Loucy (cell line): ENCODE results near the gene IGFL4.

Source experiments
- H2AFZ ChIP-seq: fragments of 200-600 bp; sonication (generic); 2 replicates; pipeline ENCODE4 v1.6.0; 2016; ENCODE audit warnings: antibody characterized with exemption, mild to moderate bottlenecking, low read length, moderate library complexity
- H3F3A ChIP-seq: fragments of 200-600 bp; 2 replicates; pipeline ENCODE4 v1.6.0; 2016; ENCODE audit warnings: antibody characterized with exemption, low read depth, mild to moderate bottlenecking
- H3K27me3 ChIP-seq: fragments of 200-600 bp; sonication (generic); 2 replicates; pipeline ENCODE4 v1.6.1; 2014; ENCODE audit warnings: low read length, mild to moderate bottlenecking; ENCODE audit not compliant: insufficient read depth, poor library complexity, severe bottlenecking
- H3K36me3 ChIP-seq: fragments of 200-600 bp; sonication (generic); 2 replicates; pipeline ENCODE4 v1.6.1; 2016; ENCODE audit warnings: low read length; ENCODE audit not compliant: insufficient read depth
- H3K4me1 ChIP-seq: fragments of 200-600 bp; sonication (generic); 2 replicates; pipeline ENCODE4 v1.5.1; 2014; ENCODE audit warnings: low read length, mild to moderate bottlenecking; ENCODE audit not compliant: insufficient read depth, poor library complexity, severe bottlenecking
- H3K4me2 ChIP-seq: fragments of 200-600 bp; sonication (generic); 2 replicates; pipeline ENCODE4 v1.6.0; 2014; ENCODE audit warnings: antibody characterized with exemption, low read length, low read depth, mild to moderate bottlenecking; ENCODE audit not compliant: poor library complexity, severe bottlenecking
- H3K4me3 ChIP-seq: fragments of 200-600 bp; sonication (generic); 2 replicates; pipeline ENCODE4 v1.5.1; 2014; ENCODE audit warnings: low read length, mild to moderate bottlenecking, mixed read lengths; ENCODE audit not compliant: poor library complexity, severe bottlenecking
- H3K79me2 ChIP-seq: fragments of 200-600 bp; sonication (generic); 2 replicates; pipeline ENCODE4 v1.6.1; 2014; ENCODE audit warnings: low read length; ENCODE audit not compliant: insufficient read depth
- H3K9ac ChIP-seq: fragments of 200-600 bp; sonication (generic); 2 replicates; pipeline ENCODE4 v1.6.0; 2014; ENCODE audit warnings: mild to moderate bottlenecking, low read depth, low read length, moderate library complexity; ENCODE audit not compliant: poor library complexity, severe bottlenecking
- H3K9me2 ChIP-seq: fragments of 200-600 bp; sonication (generic); replicated peaks from 2 replicates; pipeline ENCODE4 v1.6.1; 2016; ENCODE audit warnings: low read depth, low read length, mixed read lengths
- H3K9me3 ChIP-seq: fragments of 200-600 bp; sonication (generic); 2 replicates; pipeline ENCODE4 v1.6.1; 2014; ENCODE audit warnings: mild to moderate bottlenecking, antibody characterized with exemption, low read length, low read depth; ENCODE audit not compliant: insufficient read depth
- H4K20me1 ChIP-seq: fragments of 200-600 bp; sonication (generic); 2 replicates; pipeline ENCODE4 v1.6.0; 2014; ENCODE audit warnings: antibody characterized with exemption, low read length, mild to moderate bottlenecking; ENCODE audit not compliant: insufficient read depth, poor library complexity, severe bottlenecking
- CTCF ChIP-seq: fragments of 200-600 bp; sonication (generic); conservative IDR thresholded peaks from 2 replicates; pipeline ENCODE4 v1.5.1; 2014; ENCODE audit warnings: mild to moderate bottlenecking, antibody characterized with exemption, low read length
- EZH2phosphoT487 ChIP-seq: fragments of 200-600 bp; IDR thresholded peaks from 2 replicates; pipeline ENCODE4 v1.6.1; 2018; ENCODE audit warnings: antibody characterized with exemption, mild to moderate bottlenecking, moderate library complexity, borderline replicate concordance

Gene IGFL4

DNA sequence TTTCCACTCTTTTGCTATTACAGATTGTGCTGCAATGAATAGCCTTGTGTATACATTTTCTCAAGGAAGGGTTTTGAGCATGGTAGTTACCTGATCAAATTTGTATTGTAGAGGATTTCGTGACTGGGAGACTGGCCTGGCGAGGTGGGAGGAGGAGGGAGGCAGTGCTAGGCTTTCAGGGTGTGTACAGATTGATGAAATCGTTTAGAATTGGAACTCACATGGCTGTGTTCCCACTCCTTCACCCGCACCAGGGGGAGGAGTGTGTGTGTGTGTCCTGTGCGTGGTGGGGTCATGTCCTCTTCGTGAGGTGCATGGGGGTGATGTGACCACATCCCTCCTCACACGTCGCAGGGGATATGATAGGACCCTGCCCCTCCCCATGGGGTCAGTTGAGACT lies 26.3 kb downstream of the IGFL4 start:
- Histone ChIP-seq H3K4me2 (no peak overlapping the region), H3F3A (no peaks in the 10 kb centered on the region), H3K9me2 (no peaks in the 10 kb centered on the region), H3K4me3 (no peak overlapping the region), H2AFZ (no peak overlapping the region), H4K20me1 (no peaks in the 10 kb centered on the region), H3K9ac (no peak overlapping the region), H3K27me3 (no peaks in the 10 kb centered on the region), H3K9me3 (no peaks in the 10 kb centered on the region), H3K36me3 (peaks cover 8% of the 10 kb centered on the region; the same call in 1 of the 2 replicates), H3K4me1 (no peaks in the 10 kb centered on the region), H3K79me2 (no peaks in the 10 kb centered on the region)
- TF ChIP-seq EZH2phosphoT487 (no peak), CTCF (no peak)

- H3K36me3 ChIP-seq: peaks cover 3% of the 10 kb centered on the region; the same call in 1 of the 2 replicates
- H3K79me2 ChIP-seq: no peaks in the 10 kb centered on the region
- no peaks in the 10 kb centered on the region for H4K20me1 ChIP-seq
- no peak overlapping the region for H2AFZ ChIP-seq
- H3K4me2 ChIP-seq: no peak overlapping the region
- H3K9ac ChIP-seq: no peak overlapping the region
- no peaks in the 10 kb centered on the region for H3K9me2 ChIP-seq
- H3K27me3 ChIP-seq: no peaks in the 10 kb centered on the region
- TF ChIP-seq EZH2phosphoT487: no peak
- peak; percentile 88 for TF ChIP-seq CTCF
- no peaks in the 10 kb centered on the region for H3F3A ChIP-seq
- no peaks in the 10 kb centered on the region for H3K4me1 ChIP-seq
- no peaks in the 10 kb centered on the region for H3K9me3 ChIP-seq
- H3K4me3 ChIP-seq: no peak overlapping the region
These were observed 31.0 kb downstream of the IGFL4 start for GRCh38 chr19:46009530-46010510.

- Histone ChIP-seq H3K4me1 (no peaks in the 10 kb centered on the region), H2AFZ (no peak overlapping the region), H3K79me2 (no peaks in the 10 kb centered on the region), H3F3A (no peaks in the 10 kb centered on the region), H3K9me3 (no peaks in the 10 kb centered on the region), H3K36me3 (peaks cover 3% of the 10 kb centered on the region; the same call in 1 of the 2 replicates), H3K9ac (no peak overlapping the region), H3K9me2 (no peaks in the 10 kb centered on the region), H3K4me2 (no peak overlapping the region), H4K20me1 (no peaks in the 10 kb centered on the region), H3K27me3 (no peaks in the 10 kb centered on the region), H3K4me3 (no peak overlapping the region)
- no peak for TF ChIP-seq EZH2phosphoT487
- TF ChIP-seq CTCF: no peak
These were observed 34.4 kb downstream of the IGFL4 start for GRCh38 chr19:46006411-46006810.
